Coronary artery (tissue), 2 donors: Measurements from ENCODE around the gene TRIM14.
A peak's percentile ranks its signal among the peaks of the same experiment; 100 is the strongest.

Experiments
- DNase-seq: peaks from one replicate; pipeline ENCODE4 v3.0.0-alpha.2; 2017; ENCODE audit warnings: low spot score
- H3K27ac ChIP-seq, 2 donors: fragments of 200-600 bp; sonication (generic); one replicate each; pipeline ENCODE4 v1.5.1; 2016 to 2019
- H3K4me3 ChIP-seq: fragments of 200-600 bp; sonication (generic); 2 replicates; pipeline ENCODE4 v1.5.1; 2016; ENCODE audit warnings: mild to moderate bottlenecking, moderate library complexity
- TF ChIP-seq, protein P1 (sequence below): fragments of 200-600 bp; sonication (generic); IDR thresholded peaks from one replicate; pipeline ENCODE4 v1.5.1; 2019; ENCODE audit warnings: antibody characterized with exemption

The TRIM14 gene, protein sequence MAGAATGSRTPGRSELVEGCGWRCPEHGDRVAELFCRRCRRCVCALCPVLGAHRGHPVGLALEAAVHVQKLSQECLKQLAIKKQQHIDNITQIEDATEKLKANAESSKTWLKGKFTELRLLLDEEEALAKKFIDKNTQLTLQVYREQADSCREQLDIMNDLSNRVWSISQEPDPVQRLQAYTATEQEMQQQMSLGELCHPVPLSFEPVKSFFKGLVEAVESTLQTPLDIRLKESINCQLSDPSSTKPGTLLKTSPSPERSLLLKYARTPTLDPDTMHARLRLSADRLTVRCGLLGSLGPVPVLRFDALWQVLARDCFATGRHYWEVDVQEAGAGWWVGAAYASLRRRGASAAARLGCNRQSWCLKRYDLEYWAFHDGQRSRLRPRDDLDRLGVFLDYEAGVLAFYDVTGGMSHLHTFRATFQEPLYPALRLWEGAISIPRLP

DNA sequence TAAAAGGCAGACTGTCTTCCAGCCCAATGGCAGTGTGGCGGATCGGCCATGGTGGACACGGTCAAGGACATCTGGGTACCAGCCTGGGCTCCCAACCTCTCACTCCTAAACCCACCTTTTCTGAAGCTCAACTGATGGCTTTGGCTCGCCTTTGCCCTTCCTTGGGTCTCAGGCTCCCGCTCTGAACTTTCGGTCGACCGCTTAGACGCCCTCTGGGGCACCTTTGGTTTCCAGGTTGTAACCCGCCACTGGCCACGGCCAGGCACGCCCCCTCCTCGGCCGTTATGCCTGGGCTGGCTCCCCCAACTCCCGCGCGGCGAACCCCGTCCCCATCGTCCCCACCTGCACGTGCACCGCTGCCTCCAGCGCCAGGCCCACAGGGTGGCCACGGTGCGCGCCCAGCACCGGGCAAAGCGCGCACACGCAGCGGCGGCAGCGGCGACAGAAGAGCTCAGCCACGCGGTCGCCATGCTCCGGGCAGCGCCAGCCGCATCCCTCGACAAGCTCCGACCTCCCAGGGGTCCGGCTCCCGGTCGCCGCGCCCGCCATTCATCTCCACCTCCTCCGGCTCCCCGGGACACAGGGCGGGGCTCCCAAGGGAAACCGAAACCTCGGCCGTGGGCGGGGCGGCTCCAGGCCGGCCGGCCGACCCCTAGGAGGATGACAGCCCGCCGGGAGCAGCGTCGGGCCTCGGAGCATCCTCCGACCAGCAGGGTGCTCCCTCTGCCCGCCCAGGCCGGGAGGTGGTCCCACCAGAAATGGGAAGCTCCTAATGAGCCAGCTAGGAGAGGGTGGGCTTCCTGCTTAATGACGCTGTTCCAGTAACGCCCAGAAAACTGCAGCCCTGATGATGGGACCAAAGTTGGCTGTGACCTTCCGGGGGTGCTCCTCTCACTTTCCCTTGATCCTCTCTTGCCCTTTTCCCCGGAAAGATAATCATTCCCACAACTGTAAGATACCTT, at the start of gene TRIM14:
TRIM14 (minus strand) TSS at position 583 of the 962 bp plus-strand sequence; CDS start at position 549, 34 bp downstream.
- no peak for DNase-seq
- TF ChIP-seq, protein P1, sequence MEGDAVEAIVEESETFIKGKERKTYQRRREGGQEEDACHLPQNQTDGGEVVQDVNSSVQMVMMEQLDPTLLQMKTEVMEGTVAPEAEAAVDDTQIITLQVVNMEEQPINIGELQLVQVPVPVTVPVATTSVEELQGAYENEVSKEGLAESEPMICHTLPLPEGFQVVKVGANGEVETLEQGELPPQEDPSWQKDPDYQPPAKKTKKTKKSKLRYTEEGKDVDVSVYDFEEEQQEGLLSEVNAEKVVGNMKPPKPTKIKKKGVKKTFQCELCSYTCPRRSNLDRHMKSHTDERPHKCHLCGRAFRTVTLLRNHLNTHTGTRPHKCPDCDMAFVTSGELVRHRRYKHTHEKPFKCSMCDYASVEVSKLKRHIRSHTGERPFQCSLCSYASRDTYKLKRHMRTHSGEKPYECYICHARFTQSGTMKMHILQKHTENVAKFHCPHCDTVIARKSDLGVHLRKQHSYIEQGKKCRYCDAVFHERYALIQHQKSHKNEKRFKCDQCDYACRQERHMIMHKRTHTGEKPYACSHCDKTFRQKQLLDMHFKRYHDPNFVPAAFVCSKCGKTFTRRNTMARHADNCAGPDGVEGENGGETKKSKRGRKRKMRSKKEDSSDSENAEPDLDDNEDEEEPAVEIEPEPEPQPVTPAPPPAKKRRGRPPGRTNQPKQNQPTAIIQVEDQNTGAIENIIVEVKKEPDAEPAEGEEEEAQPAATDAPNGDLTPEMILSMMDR = no peak
- Histone ChIP-seq H3K4me3 (peak within 1 kb of the TSS; percentile 73), H3K27ac (peak within 1 kb of the TSS; percentile 38 to 77)

DNA sequence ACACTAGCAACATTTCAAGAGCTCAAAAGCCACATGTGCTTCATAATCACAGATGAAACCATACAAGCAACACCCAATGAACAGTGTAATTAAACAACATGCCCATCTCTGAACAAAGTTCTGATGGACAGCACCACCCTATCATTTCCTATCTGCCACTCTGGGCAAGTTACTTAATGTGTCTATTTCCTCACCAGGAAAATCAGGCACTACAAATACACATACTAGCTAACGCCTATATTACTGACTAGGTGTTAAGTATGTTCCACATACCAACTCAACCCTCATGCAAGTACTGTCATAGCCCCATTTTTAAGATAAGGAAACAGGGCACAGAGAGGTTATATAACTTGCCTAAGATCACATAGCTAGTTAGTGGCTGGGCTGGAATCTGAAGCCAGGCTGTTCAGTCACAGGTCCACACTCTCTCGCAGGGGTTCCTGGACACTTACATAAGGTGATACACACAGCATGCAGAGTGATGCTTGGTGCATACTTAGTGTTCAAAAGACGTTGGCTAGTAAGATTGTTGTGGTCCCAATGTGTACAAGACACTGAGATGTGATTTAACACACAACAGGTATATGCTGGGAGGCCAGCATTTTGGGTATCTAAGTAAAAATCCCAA, 49.2 kb upstream of the TRIM14 start:
- DNase-seq = no peak
- H3K27ac ChIP-seq = no peak overlapping the region
- TF ChIP-seq, protein P1 = no peak

DNA sequence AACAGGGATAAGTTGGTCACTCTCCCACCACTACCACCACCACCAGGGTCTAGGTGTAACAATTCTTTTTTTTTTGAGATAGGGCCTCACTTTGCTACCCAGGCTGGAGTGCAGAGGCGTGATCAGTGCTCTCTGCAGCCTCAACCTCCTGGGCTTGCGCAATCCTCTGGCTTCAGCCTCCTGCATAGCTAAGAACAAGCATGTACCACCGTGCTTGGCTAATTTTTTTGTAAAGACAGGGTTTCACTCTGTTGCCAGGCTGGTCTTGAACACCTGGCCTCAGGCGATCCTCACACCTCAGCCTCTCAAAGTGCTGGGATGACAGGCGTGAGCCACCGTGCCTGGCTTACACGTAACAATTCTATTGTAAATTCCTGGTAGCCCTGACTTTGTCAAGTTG, 45.9 kb upstream of the TRIM14 start:
- no peak for DNase-seq
- no peak overlapping the region for H3K27ac ChIP-seq
- TF ChIP-seq, protein P1 = no peak
- H3K4me3 ChIP-seq = no peak overlapping the region

More for the DNA sequence above, 49.2 kb upstream of the TRIM14 start:
- no peak overlapping the region for H3K4me3 ChIP-seq

DNA sequence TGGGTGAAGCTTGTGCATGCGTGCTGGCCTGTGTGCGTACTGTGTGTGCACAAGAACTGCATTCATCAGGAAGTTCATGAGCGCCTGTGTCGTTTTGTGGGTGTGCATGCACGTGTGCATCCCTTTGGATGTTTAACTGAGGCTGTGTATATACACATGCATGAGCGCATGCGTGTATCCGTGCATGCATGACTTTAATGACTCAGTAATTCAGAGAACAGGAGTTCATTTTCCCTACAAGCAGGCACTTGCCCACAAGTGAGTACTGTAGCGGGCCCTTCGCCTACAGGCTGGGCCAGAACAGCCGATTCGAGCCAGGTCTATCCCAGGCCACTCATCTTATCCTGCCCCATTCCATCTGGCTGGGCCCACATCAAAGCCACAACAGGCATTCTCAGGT, 43.6 kb upstream of the TRIM14 start:
- Histone ChIP-seq H3K27ac (no peak overlapping the region), H3K4me3 (no peak overlapping the region)
- TF ChIP-seq, protein P1 = no peak
- no peak for DNase-seq

DNA sequence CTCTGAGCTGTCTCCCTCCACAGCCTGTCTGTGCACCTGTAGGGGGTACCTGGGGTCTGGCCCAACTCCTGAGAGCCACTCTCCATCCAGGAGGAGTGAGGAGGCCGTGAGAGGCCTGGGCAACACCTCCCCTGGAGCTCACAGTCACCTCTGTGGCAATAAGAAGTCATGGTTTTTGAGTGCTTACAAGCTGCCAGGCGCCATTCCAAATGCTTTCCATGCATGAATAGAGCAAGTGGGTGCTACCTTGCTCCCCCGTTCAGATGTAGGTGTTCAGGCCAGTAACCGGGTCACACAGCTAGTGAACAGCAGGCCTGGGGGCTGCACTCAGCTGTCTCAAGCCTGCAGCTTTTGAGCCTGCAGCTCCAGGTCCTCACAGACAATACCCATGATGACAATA, 42.8 kb upstream of the TRIM14 start:
- Histone ChIP-seq H3K27ac (no peak overlapping the region), H3K4me3 (no peak overlapping the region)
- no peak for DNase-seq
- TF ChIP-seq, protein P1 = no peak

DNA sequence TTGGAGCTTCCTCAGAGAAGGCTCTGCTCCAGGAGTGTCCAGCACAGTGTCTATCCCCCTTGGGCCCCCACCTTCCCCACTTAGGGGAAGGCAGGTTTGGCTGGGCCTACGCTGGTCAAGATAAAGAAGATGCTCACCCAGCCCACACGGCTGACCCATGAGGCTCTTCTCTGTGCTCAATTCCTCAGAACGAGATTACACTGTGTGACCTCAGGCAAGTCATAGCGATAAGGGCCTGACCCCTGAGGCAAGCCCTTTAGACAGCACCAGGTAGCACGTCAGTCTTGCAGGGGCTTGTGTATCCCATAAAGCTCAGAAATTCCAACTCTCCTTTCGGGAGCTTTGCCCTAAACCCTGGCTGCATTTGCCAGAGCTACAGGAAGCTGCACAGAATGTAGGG, 40.8 kb upstream of the TRIM14 start:
- TF ChIP-seq, protein P1 = no peak
- no peak for DNase-seq
- Histone ChIP-seq H3K4me3 (no peak overlapping the region), H3K27ac (no peak overlapping the region)
